Measurements from ENCODE around the gene MYL2. TPM values are rescaled to one million over a fixed set of nuclear protein-coding genes. Genes with fewer than 3 reads are reported as not detected.

MYL2 gene
- total and polyA plus RNA-seq, 10 of the 15 experiments (the other 5 are each of a cell fraction or from before 2014, with no cell fraction given), result 0.08 to 1.8 (median 0.57) TPM; not detected in 1

DNA sequence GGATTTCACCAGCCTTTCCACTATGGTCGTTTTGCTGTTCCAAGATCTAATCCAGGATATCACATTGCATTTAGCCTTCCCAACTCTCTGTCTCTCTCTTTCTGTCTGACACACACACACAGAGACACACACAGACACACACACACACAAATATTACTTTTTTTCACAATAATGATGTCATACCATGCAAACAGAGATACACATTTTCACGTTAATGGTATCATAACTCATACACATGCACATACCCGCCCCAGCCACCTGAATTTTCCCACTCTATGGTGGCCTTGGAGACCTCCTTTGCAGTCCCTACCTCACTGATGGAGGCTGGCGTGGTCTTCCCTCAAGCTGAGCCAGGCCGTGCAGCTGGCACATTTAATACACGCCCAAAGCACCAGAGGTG lies 7.2 kb upstream of the MYL2 start:
- BruUV-seq (replicated peaks), result no TSS peak
- ATAC-seq (no peak), DNase-seq (ENCODE audit: low read depth, low spot score) (no peak), FAIRE-seq (no peak)
- ChIA-PET POLR2A (no interaction called here), SMC1A (ENCODE audit: uncharacterized antibody, unreplicated experiment) (no interaction called here), CTCF (no interaction called here), RAD21 (ENCODE audit: unreplicated experiment) (no interaction called here)
- no peaks in the 10 kb centered on the region; a peak in 1 of 4 replicates for H3K27me3 ChIP-seq (replicated peaks in 1 of 2; ENCODE audit: control insufficient read depth in 2 of 2, insufficient read depth in 2 of 2, low read length in 1 of 2)
- H4K20me1 ChIP-seq (ENCODE audit: control insufficient read depth, insufficient read depth), result no peaks in the 10 kb centered on the region
- no peak overlapping the region for H3K4me3 ChIP-seq
- TF ChIP-seq, protein P1, sequence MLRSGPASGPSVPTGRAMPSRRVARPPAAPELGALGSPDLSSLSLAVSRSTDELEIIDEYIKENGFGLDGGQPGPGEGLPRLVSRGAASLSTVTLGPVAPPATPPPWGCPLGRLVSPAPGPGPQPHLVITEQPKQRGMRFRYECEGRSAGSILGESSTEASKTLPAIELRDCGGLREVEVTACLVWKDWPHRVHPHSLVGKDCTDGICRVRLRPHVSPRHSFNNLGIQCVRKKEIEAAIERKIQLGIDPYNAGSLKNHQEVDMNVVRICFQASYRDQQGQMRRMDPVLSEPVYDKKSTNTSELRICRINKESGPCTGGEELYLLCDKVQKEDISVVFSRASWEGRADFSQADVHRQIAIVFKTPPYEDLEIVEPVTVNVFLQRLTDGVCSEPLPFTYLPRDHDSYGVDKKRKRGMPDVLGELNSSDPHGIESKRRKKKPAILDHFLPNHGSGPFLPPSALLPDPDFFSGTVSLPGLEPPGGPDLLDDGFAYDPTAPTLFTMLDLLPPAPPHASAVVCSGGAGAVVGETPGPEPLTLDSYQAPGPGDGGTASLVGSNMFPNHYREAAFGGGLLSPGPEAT (IDR thresholded peaks at IDR 0.05; ENCODE audit: low read depth), result no peak
- TF ChIP-seq ATF7 (IDR thresholded peaks at IDR 0.05; ENCODE audit: low read depth), result peak; percentile 56
- H3K79me2 ChIP-seq (ENCODE audit: control insufficient read depth, insufficient read depth, low read length), result no peaks in the 10 kb centered on the region
- no peaks in the 10 kb centered on the region for H3K4me1 ChIP-seq (ENCODE audit: control insufficient read depth, insufficient read depth, low read length)
- no peak overlapping the region for H2AFZ ChIP-seq (ENCODE audit: control insufficient read depth, low read depth, low read length)
- H3K27ac ChIP-seq (ENCODE audit: control insufficient read depth, insufficient read depth), result no peak overlapping the region
- 32% methylated on average over 6 of the region's 6 CpGs for WGBS (ENCODE audit: insufficient coverage, insufficient replicate concordance, low lambda C conversion rate, missing lambda C conversion rate)
- no peaks in the 10 kb centered on the region for H3K36me3 ChIP-seq (ENCODE audit: control insufficient read depth in 2 of 2, insufficient read depth in 2 of 2, low read length in 1 of 2)
- H3K9me3 ChIP-seq (replicated peaks; ENCODE audit: control insufficient read depth, insufficient read depth, low read length), result no peaks in the 10 kb centered on the region
- intact Hi-C loops (cut with micrococcal nuclease; ENCODE audit: unreplicated experiment) (no loop called here), in situ Hi-C loops (cut with MboI) (no loop called here)
- no peak overlapping the region for H3K9ac ChIP-seq (ENCODE audit: control insufficient read depth, insufficient read depth, low read length)
- no peak overlapping the region for H3K4me2 ChIP-seq (ENCODE audit: control insufficient read depth, insufficient read depth)

DNA sequence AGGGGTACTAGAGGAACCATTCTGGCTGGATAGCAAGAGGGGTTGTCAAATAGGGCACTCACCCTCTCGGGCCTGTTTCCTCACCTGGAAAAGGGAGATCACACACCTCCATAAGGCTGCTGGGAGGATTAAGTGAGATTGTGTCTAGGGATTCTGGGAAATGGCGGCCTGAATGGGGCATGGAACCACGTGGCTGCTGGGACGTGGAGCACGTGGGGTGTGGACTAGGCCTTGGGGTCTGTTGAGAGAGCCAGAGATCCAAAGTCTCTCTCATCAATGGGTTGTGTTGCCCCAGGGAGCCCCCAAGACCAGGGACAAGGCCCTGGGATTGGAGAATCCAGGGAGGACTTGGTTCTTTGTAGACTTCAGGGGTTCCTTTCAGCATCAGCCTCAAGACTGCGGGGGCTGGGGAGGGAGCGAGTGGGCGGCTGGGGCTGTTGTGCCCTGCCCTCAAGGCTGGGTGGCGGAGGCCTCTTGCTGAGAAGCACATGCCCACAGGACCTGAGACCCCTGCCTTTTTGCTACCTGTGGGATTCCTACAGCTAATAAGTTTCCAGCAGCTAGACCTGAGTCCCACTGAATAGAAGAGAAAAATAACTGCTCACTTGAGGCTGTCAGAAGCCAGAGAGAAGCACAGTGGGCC lies 3.4 kb upstream of the MYL2 start:
- ATAC-seq, result no peak
- in situ Hi-C loops (cut with MboI), result no loop called here
- TF ChIP-seq, protein P2, sequence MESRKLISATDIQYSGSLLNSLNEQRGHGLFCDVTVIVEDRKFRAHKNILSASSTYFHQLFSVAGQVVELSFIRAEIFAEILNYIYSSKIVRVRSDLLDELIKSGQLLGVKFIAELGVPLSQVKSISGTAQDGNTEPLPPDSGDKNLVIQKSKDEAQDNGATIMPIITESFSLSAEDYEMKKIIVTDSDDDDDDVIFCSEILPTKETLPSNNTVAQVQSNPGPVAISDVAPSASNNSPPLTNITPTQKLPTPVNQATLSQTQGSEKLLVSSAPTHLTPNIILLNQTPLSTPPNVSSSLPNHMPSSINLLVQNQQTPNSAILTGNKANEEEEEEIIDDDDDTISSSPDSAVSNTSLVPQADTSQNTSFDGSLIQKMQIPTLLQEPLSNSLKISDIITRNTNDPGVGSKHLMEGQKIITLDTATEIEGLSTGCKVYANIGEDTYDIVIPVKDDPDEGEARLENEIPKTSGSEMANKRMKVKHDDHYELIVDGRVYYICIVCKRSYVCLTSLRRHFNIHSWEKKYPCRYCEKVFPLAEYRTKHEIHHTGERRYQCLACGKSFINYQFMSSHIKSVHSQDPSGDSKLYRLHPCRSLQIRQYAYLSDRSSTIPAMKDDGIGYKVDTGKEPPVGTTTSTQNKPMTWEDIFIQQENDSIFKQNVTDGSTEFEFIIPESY (IDR thresholded peaks at IDR 0.05), result no peak
- TF ChIP-seq, protein P3, sequence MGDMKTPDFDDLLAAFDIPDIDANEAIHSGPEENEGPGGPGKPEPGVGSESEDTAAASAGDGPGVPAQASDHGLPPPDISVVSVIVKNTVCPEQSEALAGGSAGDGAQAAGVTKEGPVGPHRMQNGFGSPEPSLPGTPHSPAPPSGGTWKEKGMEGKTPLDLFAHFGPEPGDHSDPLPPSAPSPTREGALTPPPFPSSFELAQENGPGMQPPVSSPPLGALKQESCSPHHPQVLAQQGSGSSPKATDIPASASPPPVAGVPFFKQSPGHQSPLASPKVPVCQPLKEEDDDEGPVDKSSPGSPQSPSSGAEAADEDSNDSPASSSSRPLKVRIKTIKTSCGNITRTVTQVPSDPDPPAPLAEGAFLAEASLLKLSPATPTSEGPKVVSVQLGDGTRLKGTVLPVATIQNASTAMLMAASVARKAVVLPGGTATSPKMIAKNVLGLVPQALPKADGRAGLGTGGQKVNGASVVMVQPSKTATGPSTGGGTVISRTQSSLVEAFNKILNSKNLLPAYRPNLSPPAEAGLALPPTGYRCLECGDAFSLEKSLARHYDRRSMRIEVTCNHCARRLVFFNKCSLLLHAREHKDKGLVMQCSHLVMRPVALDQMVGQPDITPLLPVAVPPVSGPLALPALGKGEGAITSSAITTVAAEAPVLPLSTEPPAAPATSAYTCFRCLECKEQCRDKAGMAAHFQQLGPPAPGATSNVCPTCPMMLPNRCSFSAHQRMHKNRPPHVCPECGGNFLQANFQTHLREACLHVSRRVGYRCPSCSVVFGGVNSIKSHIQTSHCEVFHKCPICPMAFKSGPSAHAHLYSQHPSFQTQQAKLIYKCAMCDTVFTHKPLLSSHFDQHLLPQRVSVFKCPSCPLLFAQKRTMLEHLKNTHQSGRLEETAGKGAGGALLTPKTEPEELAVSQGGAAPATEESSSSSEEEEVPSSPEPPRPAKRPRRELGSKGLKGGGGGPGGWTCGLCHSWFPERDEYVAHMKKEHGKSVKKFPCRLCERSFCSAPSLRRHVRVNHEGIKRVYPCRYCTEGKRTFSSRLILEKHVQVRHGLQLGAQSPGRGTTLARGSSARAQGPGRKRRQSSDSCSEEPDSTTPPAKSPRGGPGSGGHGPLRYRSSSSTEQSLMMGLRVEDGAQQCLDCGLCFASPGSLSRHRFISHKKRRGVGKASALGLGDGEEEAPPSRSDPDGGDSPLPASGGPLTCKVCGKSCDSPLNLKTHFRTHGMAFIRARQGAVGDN (IDR thresholded peaks at IDR 0.05), result no peak
- no peak for TF ChIP-seq MYC (IDR thresholded peaks at IDR 0.05; ENCODE audit: insufficient read depth, insufficient read length, insufficient replicate concordance, low read length, severe bottlenecking)
- TF ChIP-seq MXI1 (IDR thresholded peaks at IDR 0.05; ENCODE audit: low read depth, low read length), result no peak

More for the DNA sequence above, 3.4 kb upstream of the MYL2 start:
- WGBS (ENCODE audit: insufficient coverage, insufficient replicate concordance, low lambda C conversion rate, missing lambda C conversion rate), result 42% methylated on average over 6 of the region's 9 CpGs
- Histone ChIP-seq H3K4me3 (no peak overlapping the region), H3K9ac (ENCODE audit: control insufficient read depth, insufficient read depth, low read length) (no peak overlapping the region), H3K79me2 (ENCODE audit: control insufficient read depth, insufficient read depth, low read length) (no peaks in the 10 kb centered on the region), H3K36me3 (ENCODE audit: control insufficient read depth in 2 of 2, insufficient read depth in 2 of 2, low read length in 1 of 2) (no peaks in the 10 kb centered on the region), H3K9me3 (replicated peaks; ENCODE audit: control insufficient read depth, insufficient read depth, low read length) (no peaks in the 10 kb centered on the region), H3K4me1 (ENCODE audit: control insufficient read depth, insufficient read depth, low read length) (no peaks in the 10 kb centered on the region), H3K27ac (ENCODE audit: control insufficient read depth, insufficient read depth) (no peak overlapping the region), H4K20me1 (ENCODE audit: control insufficient read depth, insufficient read depth) (no peaks in the 10 kb centered on the region), H3K4me2 (ENCODE audit: control insufficient read depth, insufficient read depth) (no peak overlapping the region), H3K27me3 (replicated peaks in 1 of 2; ENCODE audit: control insufficient read depth in 2 of 2, insufficient read depth in 2 of 2, low read length in 1 of 2) (no peaks in the 10 kb centered on the region; a peak in 1 of 4 replicates), H2AFZ (ENCODE audit: control insufficient read depth, low read depth, low read length) (no peak overlapping the region)
- no peak for FAIRE-seq
- SMC1A ChIA-PET (ENCODE audit: uncharacterized antibody, unreplicated experiment), result no interaction called here
- POLR2A ChIA-PET, result no interaction called here
- intact Hi-C loops (cut with micrococcal nuclease; ENCODE audit: unreplicated experiment), result no loop called here
- RAD21 ChIA-PET (ENCODE audit: unreplicated experiment), result no interaction called here
- DNase-seq (ENCODE audit: low read depth, low spot score), result no peak
- CTCF ChIA-PET, result interaction anchor here (1.3 kb wide), 1 partner anchor 36 kb away, joined by 3 read pairs; no protein-coding TSS in a partner anchor
- no TSS peak for BruUV-seq (replicated peaks)

All from GM12878 (cell line).